SK-N-SH (cell line): Measurements from ENCODE around the gene ACVR1B. TPM values are rescaled to one million over a fixed set of nuclear protein-coding genes. Genes with fewer than 3 reads are reported as not detected.

Experiments
- CTCF ChIA-PET: fragments of 300-600, 350-600 bp; formaldehyde crosslinking; extraction: SDS; loops from one replicate; lab custom pipeline; 2021; lab: Yijun Ruan, JAX
- POLR2A ChIA-PET: fragments of 350-600 bp; sonication (Branson Sonifier 250); formaldehyde crosslinking; extraction: SDS; loops from one replicate; lab custom pipeline; 2020; ENCODE audit warnings: antibody characterized with exemption, inconsistent platforms; lab: Yijun Ruan, JAX
- DNase-seq: peaks from one replicate; pipeline ENCODE4 v3.0.0; 2012
- H2AFZ ChIP-seq: fragments of 200-600 bp; sonication (generic); 2 replicates; pipeline ENCODE4 v1.8.1; 2016; ENCODE audit warnings: antibody characterized with exemption, mild to moderate bottlenecking, low read depth
- H3F3A ChIP-seq: fragments of 200-600 bp; sonication (generic); replicated peaks from 2 replicates; pipeline ENCODE3; 2016; ENCODE audit warnings: antibody characterized with exemption, mild to moderate bottlenecking; ENCODE audit not compliant: insufficient read depth
- H3K27ac ChIP-seq, 2 experiments: fragments of 200-500 bp in 1 of 2; fragments of 200-600 bp in 1 of 2; sonication (Bioruptor generic) in 1 of 2; sonication (generic), shearing (Covaris generic) in 1 of 2; 2 replicates each; pipeline versions ENCODE4 v1.5.1 to v1.6.1; 2014 to 2016; ENCODE audit warnings: low read depth in 2 of 2, inconsistent platforms in 1 of 2, low read length in 1 of 2, mild to moderate bottlenecking in 1 of 2, mixed read lengths in 1 of 2
- H3K27me3 ChIP-seq: fragments of 200-600 bp; sonication (generic), shearing (Covaris generic); 2 replicates; pipeline ENCODE4 v1.6.1; 2016; ENCODE audit warnings: mixed run types; ENCODE audit not compliant: insufficient read depth
- H3K36me3 ChIP-seq, 2 experiments: fragments of 200-500 bp in 1 of 2; fragments of 200-600 bp in 1 of 2; sonication (Bioruptor generic) in 1 of 2; sonication (generic) in 1 of 2; replicated peaks in 1 of 2; 2 replicates each; pipeline versions ENCODE3 to v1.5.1; 2014 to 2016; ENCODE audit warnings: low read length in 1 of 2, mild to moderate bottlenecking in 1 of 2; ENCODE audit not compliant: insufficient read depth in 2 of 2, control insufficient read depth in 1 of 2
- H3K4me1 ChIP-seq, 2 experiments: fragments of 200-500 bp in 1 of 2; fragments of 200-600 bp in 1 of 2; sonication (Bioruptor generic) in 1 of 2; sonication (generic), shearing (Covaris generic) in 1 of 2; 2 replicates each; pipeline versions ENCODE4 v1.5.1 to v1.6.1; 2014 to 2016; ENCODE audit warnings: low read depth in 1 of 2, low read length in 1 of 2, mixed run types in 1 of 2; ENCODE audit not compliant: insufficient read depth in 2 of 2, control insufficient read depth in 1 of 2
- H3K4me2 ChIP-seq: fragments of 200-600 bp; sonication (generic), shearing (Covaris generic); 2 replicates; pipeline ENCODE4 v1.6.1; 2017; ENCODE audit warnings: mixed run types
- H3K4me3 ChIP-seq, 2 experiments: fragments of 200-500 bp in 1 of 2; fragments of 200-600 bp in 1 of 2; sonication (Bioruptor generic) in 1 of 2; sonication (generic), shearing (Covaris generic) in 1 of 2; 2 replicates each; pipeline versions ENCODE4 v1.5.1 to v1.8.1; 2014 to 2016; ENCODE audit warnings: low read depth in 2 of 2, inconsistent platforms in 1 of 2, low read length in 1 of 2, mild to moderate bottlenecking in 1 of 2, mixed read lengths in 1 of 2, moderate library complexity in 1 of 2
- H3K79me2 ChIP-seq: fragments of 200-600 bp; sonication (generic); 2 replicates; pipeline ENCODE4 v1.8.1; 2017; ENCODE audit warnings: mild to moderate bottlenecking; ENCODE audit not compliant: insufficient read depth
- H3K9ac ChIP-seq: fragments of 200-600 bp; sonication (generic); 2 replicates; pipeline ENCODE4 v1.6.1; 2017; ENCODE audit warnings: mixed run types
- H3K9me2 ChIP-seq: fragments of 200-600 bp; sonication (generic); 2 replicates; pipeline ENCODE4 v1.6.1; 2017; ENCODE audit warnings: mixed run types
- H3K9me3 ChIP-seq: fragments of 200-600 bp; sonication (generic); 2 replicates; pipeline ENCODE4 v1.6.1; 2017; ENCODE audit warnings: mixed run types, mild to moderate bottlenecking, moderate library complexity
- H4K20me1 ChIP-seq: fragments of 200-600 bp; sonication (generic); 2 replicates; pipeline ENCODE4 v1.6.1; 2017; ENCODE audit warnings: mild to moderate bottlenecking, mixed run types; ENCODE audit not compliant: insufficient read depth
- CHD2 ChIP-seq: fragments of 150-350 bp; IDR thresholded peaks from 2 replicates; pipeline ENCODE4 v1.6.1; 2018; ENCODE audit warnings: low read length; ENCODE audit not compliant: partially characterized antibody
- ELF1 ChIP-seq: IDR thresholded peaks from 2 replicates; pipeline ENCODE4 v1.4.0; 2012
- EP300 ChIP-seq, 2 experiments: IDR thresholded peaks; 2 replicates each; pipeline versions ENCODE4 v1.4.0 to v1.6.1; 2012; ENCODE audit warnings: borderline replicate concordance in 1 of 2, low read depth in 1 of 2, low read length in 1 of 2
- EZH2phosphoT487 ChIP-seq: fragments of 200-600 bp; sonication (generic); IDR thresholded peaks from 2 replicates; pipeline ENCODE4 v1.6.1; 2017; ENCODE audit warnings: low read depth, mixed run types, mild to moderate bottlenecking, antibody characterized with exemption, moderate library complexity, borderline replicate concordance
- FOSL2 ChIP-seq: IDR thresholded peaks from 2 replicates; pipeline ENCODE4 v1.4.0; 2012; ENCODE audit warnings: low read depth, mild to moderate bottlenecking, moderate library complexity, borderline replicate concordance
- IRF3 ChIP-seq: fragments of 150-350 bp; IDR thresholded peaks from 2 replicates; pipeline ENCODE4 v1.6.1; 2016; ENCODE audit warnings: mild to moderate bottlenecking, low read depth, low read length
- PBX3 ChIP-seq: IDR thresholded peaks from 2 replicates; pipeline ENCODE4; 2012
- RFX5 ChIP-seq: IDR thresholded peaks from 2 replicates; pipeline ENCODE4 v1.6.1; 2012; ENCODE audit warnings: mild to moderate bottlenecking, improper control_type of control experiment, low read length
- SMC3 ChIP-seq: IDR thresholded peaks from 2 replicates; pipeline ENCODE4 v1.6.1; 2012; ENCODE audit warnings: low read depth, low read length, improper control_type of control experiment
- TAF1 ChIP-seq: IDR thresholded peaks from 2 replicates; pipeline ENCODE4 v1.6.1; 2012; ENCODE audit warnings: low read depth, mild to moderate bottlenecking, low read length, moderate library complexity, borderline replicate concordance
- USF2 ChIP-seq: fragments of 150-350 bp; IDR thresholded peaks from 2 replicates; pipeline ENCODE4 v1.6.1; 2017; ENCODE audit warnings: antibody characterized with exemption, low read length, low read depth, borderline replicate concordance
- YY1 ChIP-seq: IDR thresholded peaks from 2 replicates; pipeline ENCODE4 v1.4.0; 2012; ENCODE audit warnings: low read depth, mild to moderate bottlenecking
- polyA plus RNA-seq, 3 experiments: library from polyadenylated mRNA; depleted of rRNA; stranded (reverse); fragments of >200 nt; gene quantifications; 2 replicates each; pipeline ENCODE4 v1.2.3, GENCODE V29; 2012

Gene ACVR1B
- polyA plus RNA-seq, 1 of the 3 experiments (the other 2 are of a cell fraction), result 12.1 TPM

GRCh38 chr12:51901881-51902280 lies 49.6 kb upstream of the ACVR1B start (continued):
- TF ChIP-seq IRF3 (no peak), TAF1 (no peak), ELF1 (no peak)
- TF ChIP-seq, all 33 proteins: peak for 0

- Histone ChIP-seq H3K79me2 (no peaks in the 10 kb centered on the region), H3K9me3 (no peaks in the 10 kb centered on the region), H3K4me2 (no peak overlapping the region), H3K36me3 (no peaks in the 10 kb centered on the region), H3K27ac (peak overlapping the region in 1 of 2 experiments; percentile 25; a peak in 2 of 4 replicates), H2AFZ (no peak overlapping the region), H3K4me1 (peaks cover 0 to 20% of the 10 kb centered on the region in 2 experiments; a peak in 1 of 4 replicates), H3K9me2 (no peaks in the 10 kb centered on the region), H3K9ac (no peak overlapping the region), H3F3A (no peaks in the 10 kb centered on the region), H3K4me3 (no peak overlapping the region), H4K20me1 (no peaks in the 10 kb centered on the region), H3K27me3 (no peaks in the 10 kb centered on the region)
- DNase-seq, result peak; percentile 41
- POLR2A ChIA-PET, result no interaction called here
- CTCF ChIA-PET, result interaction anchor here (0.8 to 3.9 kb wide), 12 partner anchors 8 to 120 kb away, joined by 3 to 30 read pairs (median 4); no protein-coding TSS in a partner anchor
- TF ChIP-seq EZH2phosphoT487, result no peak
- TF ChIP-seq FOSL2, result no peak
- TF ChIP-seq PBX3, result no peak
- no peak for TF ChIP-seq EP300 (IDR thresholded peaks at IDR 0.05; ENCODE audit: borderline replicate concordance in 1 of 2, low read depth in 1 of 2, low read length in 1 of 2)
- no peak for TF ChIP-seq IRF3
- TF ChIP-seq CHD2, result no peak
- TF ChIP-seq SMC3, result no peak
- no peak for TF ChIP-seq YY1
- no peak for TF ChIP-seq RFX5
- TF ChIP-seq USF2, result no peak
These were observed 46.5 kb upstream of the ACVR1B start for GRCh38 chr12:51904951-51905470.
